Caco-2 (cell line): ENCODE measurements around the gene GRIN2A. TPM values are rescaled to one million over a fixed set of nuclear protein-coding genes. Genes with fewer than 3 reads are reported as not detected.

ENCODE experiments used
- BruUV-seq: library from RNA; stranded (reverse); fragments of 400-500 nt; replicated peaks from 2 replicates; lab custom pipeline; 2021; lab: Mats Ljungman, UMichigan
- CTCF ChIA-PET: fragments of 300-600 bp; sonication (Branson Sonifier 250); formaldehyde crosslinking; loops from one replicate; lab custom pipeline; 2022; ENCODE audit warnings: antibody characterized with exemption; lab: Charles Lee
- POLR2A ChIA-PET: fragments of 300-600 bp; sonication (Branson Sonifier 250); formaldehyde crosslinking; loops from one replicate; lab custom pipeline; 2022; ENCODE audit warnings: antibody characterized with exemption; lab: Charles Lee
- DNase-seq, 2 experiments: peaks; one replicate each; pipeline versions ENCODE4 v3.0.0 to v3.0.0-alpha.2; 2020 to 2022
- H3K27me3 ChIP-seq: replicated peaks from 2 replicates; pipeline ENCODE4 v1.6.0; 2011; ENCODE audit warnings: low read length; ENCODE audit not compliant: control insufficient read depth, insufficient read depth
- H3K36me3 ChIP-seq: 2 replicates; pipeline ENCODE4 v1.5.1; 2011; ENCODE audit warnings: low read length; ENCODE audit not compliant: control insufficient read depth, insufficient read depth
- H3K4me1 ChIP-seq: fragments of 250-450 bp; sonication (Bioruptor Pico); 2 replicates; pipeline ENCODE4 v1.5.1; 2020; ENCODE audit warnings: mild to moderate bottlenecking
- H3K4me3 ChIP-seq: 2 replicates; pipeline ENCODE4 v1.5.1; 2011; ENCODE audit warnings: low read depth, mild to moderate bottlenecking, control low read depth, low read length
- H3K9me3 ChIP-seq: fragments of 250-450 bp; sonication (Bioruptor Pico); 2 replicates; pipeline ENCODE4 v1.5.1; 2020; ENCODE audit warnings: mild to moderate bottlenecking, moderate library complexity
- H3K27ac Mint-ChIP-seq: one replicate; pipeline ENCODE4 v1.8.0; 2022; ENCODE audit warnings: mixed read lengths; ENCODE audit not compliant: unreplicated experiment
- H3K27me3 Mint-ChIP-seq: one replicate; pipeline ENCODE4 v1.8.0; 2022; ENCODE audit warnings: mixed read lengths; ENCODE audit not compliant: insufficient read depth, unreplicated experiment
- H3K36me3 Mint-ChIP-seq: one replicate; pipeline ENCODE4 v1.8.0; 2022; ENCODE audit warnings: mild to moderate bottlenecking, mixed read lengths; ENCODE audit not compliant: insufficient read depth, unreplicated experiment
- H3K4me1 Mint-ChIP-seq: one replicate; pipeline ENCODE4 v1.8.0; 2022; ENCODE audit warnings: low read depth, mixed read lengths; ENCODE audit not compliant: unreplicated experiment
- H3K4me3 Mint-ChIP-seq: one replicate; pipeline ENCODE4 v1.8.0; 2022; ENCODE audit warnings: mild to moderate bottlenecking, moderate library complexity, mixed read lengths; ENCODE audit not compliant: unreplicated experiment
- H3K9me3 Mint-ChIP-seq: one replicate; pipeline ENCODE4 v1.8.0; 2022; ENCODE audit warnings: mixed read lengths; ENCODE audit not compliant: unreplicated experiment
- intact Hi-C: fragments of 100-400 bp; cut with micrococcal nuclease; formaldehyde crosslinking; loops from one replicate; pipeline ENCODE4 v1.10.0; 2022; ENCODE audit not compliant: unreplicated experiment
- total RNA-seq: library from RNA; stranded (reverse); gene quantifications from 2 replicates; pipeline ENCODE4 v1.2.3, GENCODE V29; 2022
- TF ChIP-seq, protein P1 (sequence below), 2 experiments: fragments of 200-600 bp in 1 of 2; IDR thresholded peaks; 1 replicate in 1 of 2; 2 replicates in 1 of 2; pipeline versions ENCODE4 v1.5.1 to v1.8.0; 2011 to 2022; ENCODE audit warnings: antibody characterized with exemption in 1 of 2, control low read depth in 1 of 2, inconsistent platforms in 1 of 2, low read depth in 1 of 2, low read length in 1 of 2, mild to moderate bottlenecking in 1 of 2, moderate library complexity in 1 of 2; ENCODE audit not compliant: insufficient read depth in 1 of 2, severe bottlenecking in 1 of 2, unreplicated experiment in 1 of 2

The GRIN2A gene
- total RNA-seq, 1 experiment from 2014 or later = 0.54 TPM

DNA sequence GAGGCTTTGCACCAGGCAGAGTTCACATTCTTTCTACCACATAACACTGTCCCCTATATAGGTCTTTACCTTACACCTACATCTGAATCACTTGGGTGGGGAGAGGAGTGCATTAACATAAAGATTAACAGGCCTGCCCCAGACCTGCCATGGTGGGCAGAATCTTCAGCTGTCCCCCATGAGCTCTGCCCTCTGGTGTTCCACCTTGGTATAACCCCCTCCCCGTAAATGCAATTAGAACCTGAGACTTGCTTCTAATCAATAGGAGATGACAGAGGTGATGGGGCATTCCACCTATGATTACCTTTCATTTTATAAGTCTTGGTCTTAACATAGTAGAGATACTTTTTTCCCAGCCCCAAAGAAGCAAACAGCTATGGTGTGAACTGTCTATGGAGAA is 20.4 kb upstream of the GRIN2A start:
- CTCF ChIA-PET = no interaction called here
- POLR2A ChIA-PET = no interaction called here
- intact Hi-C loops = no loop called here

DNA sequence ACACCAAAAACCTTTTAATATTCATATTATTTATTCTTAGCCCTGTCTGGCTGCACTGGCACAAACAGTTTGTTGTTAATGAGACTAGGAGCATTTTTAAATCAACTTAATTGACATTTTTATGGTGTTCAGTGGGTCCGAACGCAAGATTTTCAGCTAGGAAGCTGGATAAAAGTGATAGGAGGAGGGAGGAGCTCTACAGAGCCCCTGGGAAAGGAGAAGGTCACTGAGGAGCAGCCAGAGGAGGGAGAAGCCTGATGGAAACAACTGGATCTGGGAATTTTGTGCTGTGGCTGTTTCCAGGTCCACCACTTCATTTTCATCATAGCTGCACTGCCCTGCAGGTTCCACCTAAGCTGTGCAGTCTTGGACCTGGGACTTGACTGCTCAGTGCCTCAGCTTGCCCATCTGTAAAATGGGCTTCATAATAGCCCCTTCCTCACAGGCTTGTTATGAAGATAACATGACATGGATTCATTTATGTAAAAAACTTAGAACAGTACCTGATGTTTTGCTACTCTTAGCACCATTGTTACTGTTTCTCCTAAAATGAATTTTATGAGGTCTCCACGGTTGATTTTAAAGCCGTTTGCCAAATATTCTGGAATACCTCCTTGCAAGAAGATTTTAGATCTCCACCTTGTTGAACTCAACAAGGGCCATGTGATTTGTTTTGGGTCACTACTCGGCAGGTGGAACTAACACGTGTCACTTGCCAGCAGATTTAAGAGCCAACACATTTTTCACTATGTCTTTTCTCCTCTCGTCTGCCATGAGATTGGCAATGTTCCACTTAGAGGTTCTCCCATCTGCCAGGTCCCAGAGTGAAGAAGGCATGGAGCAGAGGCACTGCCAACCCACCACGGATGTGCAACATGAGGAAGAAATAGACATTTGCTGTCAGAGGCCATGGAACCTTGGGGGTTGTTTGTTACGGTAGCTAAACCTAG is 18.7 kb upstream of the GRIN2A start:
- no peak overlapping the region for H3K4me3 Mint-ChIP-seq
- H3K9me3 Mint-ChIP-seq = no peaks in the 10 kb centered on the region
- no TSS peak for BruUV-seq
- Histone ChIP-seq H3K4me1 (no peaks in the 10 kb centered on the region), H3K4me3 (no peak overlapping the region), H3K27me3 (no peaks in the 10 kb centered on the region), H3K9me3 (no peaks in the 10 kb centered on the region), H3K36me3 (no peaks in the 10 kb centered on the region)
- H3K27me3 Mint-ChIP-seq = no peaks in the 10 kb centered on the region
- no peak overlapping the region for H3K27ac Mint-ChIP-seq
- POLR2A ChIA-PET = no interaction called here
- TF ChIP-seq, protein P1, sequence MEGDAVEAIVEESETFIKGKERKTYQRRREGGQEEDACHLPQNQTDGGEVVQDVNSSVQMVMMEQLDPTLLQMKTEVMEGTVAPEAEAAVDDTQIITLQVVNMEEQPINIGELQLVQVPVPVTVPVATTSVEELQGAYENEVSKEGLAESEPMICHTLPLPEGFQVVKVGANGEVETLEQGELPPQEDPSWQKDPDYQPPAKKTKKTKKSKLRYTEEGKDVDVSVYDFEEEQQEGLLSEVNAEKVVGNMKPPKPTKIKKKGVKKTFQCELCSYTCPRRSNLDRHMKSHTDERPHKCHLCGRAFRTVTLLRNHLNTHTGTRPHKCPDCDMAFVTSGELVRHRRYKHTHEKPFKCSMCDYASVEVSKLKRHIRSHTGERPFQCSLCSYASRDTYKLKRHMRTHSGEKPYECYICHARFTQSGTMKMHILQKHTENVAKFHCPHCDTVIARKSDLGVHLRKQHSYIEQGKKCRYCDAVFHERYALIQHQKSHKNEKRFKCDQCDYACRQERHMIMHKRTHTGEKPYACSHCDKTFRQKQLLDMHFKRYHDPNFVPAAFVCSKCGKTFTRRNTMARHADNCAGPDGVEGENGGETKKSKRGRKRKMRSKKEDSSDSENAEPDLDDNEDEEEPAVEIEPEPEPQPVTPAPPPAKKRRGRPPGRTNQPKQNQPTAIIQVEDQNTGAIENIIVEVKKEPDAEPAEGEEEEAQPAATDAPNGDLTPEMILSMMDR (IDR thresholded peaks at IDR 0.05; ENCODE audit: insufficient read depth in 1 of 2, low read depth in 1 of 2, low read length in 1 of 2, severe bottlenecking in 1 of 2, unreplicated experiment in 1 of 2) = no peak
- CTCF ChIA-PET = no interaction called here
- DNase-seq = no peak
- intact Hi-C loops = no loop called here
- no peaks in the 10 kb centered on the region for H3K36me3 Mint-ChIP-seq
- H3K4me1 Mint-ChIP-seq = peaks cover 7% of the 10 kb centered on the region

More for the DNA sequence above, 20.4 kb upstream of the GRIN2A start:
- no peaks in the 10 kb centered on the region for H3K9me3 ChIP-seq
- no peaks in the 10 kb centered on the region for H3K4me1 ChIP-seq
- BruUV-seq = no TSS peak
- H3K36me3 ChIP-seq = no peaks in the 10 kb centered on the region
- no peaks in the 10 kb centered on the region for H3K9me3 Mint-ChIP-seq
- H3K27me3 Mint-ChIP-seq = no peaks in the 10 kb centered on the region
- H3K27me3 ChIP-seq = no peaks in the 10 kb centered on the region
- TF ChIP-seq, protein P1 (IDR thresholded peaks at IDR 0.05; ENCODE audit: insufficient read depth in 1 of 2, low read depth in 1 of 2, low read length in 1 of 2, severe bottlenecking in 1 of 2, unreplicated experiment in 1 of 2) = peak; percentile 31 to 35
- no peak overlapping the region for H3K27ac Mint-ChIP-seq
- H3K4me3 Mint-ChIP-seq = no peak overlapping the region
- peaks cover 7% of the 10 kb centered on the region for H3K4me1 Mint-ChIP-seq
- H3K36me3 Mint-ChIP-seq = no peaks in the 10 kb centered on the region
- no peak overlapping the region for H3K4me3 ChIP-seq
- DNase-seq = peak in 1 of 2 experiments; percentile 14

DNA sequence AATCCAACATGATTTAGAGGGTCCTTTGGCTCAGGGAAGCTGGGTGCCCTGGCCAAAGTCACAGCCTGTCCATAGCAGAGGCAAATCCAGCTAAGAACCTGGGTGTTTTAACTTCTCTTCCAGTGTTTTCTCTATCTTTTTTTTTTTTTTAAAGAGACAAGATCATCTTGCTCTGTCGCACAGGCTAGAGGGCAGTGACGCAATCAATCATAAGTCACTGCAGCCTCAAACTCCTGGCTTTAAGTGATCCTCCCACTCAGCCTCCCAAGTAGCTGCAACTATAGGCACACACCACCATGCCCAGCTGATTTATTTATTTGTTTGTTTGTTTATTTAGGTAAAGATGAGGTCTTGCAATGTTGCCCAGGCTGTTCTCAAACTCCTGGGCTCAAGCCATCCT is 14.8 kb upstream of the GRIN2A start:
- intact Hi-C loops = no loop called here
- H3K4me3 ChIP-seq = no peak overlapping the region
- no peaks in the 10 kb centered on the region for H3K9me3 ChIP-seq
- DNase-seq = no peak
- no peaks in the 10 kb centered on the region for H3K4me1 ChIP-seq
- H3K36me3 ChIP-seq = no peaks in the 10 kb centered on the region
- Mint-ChIP-seq H3K27ac (no peak overlapping the region), H3K4me1 (no peaks in the 10 kb centered on the region), H3K4me3 (no peak overlapping the region), H3K36me3 (no peaks in the 10 kb centered on the region), H3K27me3 (no peaks in the 10 kb centered on the region), H3K9me3 (no peaks in the 10 kb centered on the region)
- ChIA-PET CTCF (no interaction called here), POLR2A (no interaction called here)
- no TSS peak for BruUV-seq
- TF ChIP-seq, protein P1 (IDR thresholded peaks at IDR 0.05; ENCODE audit: insufficient read depth in 1 of 2, low read depth in 1 of 2, low read length in 1 of 2, severe bottlenecking in 1 of 2, unreplicated experiment in 1 of 2) = no peak
- no peaks in the 10 kb centered on the region for H3K27me3 ChIP-seq
